Measurements from ENCODE around the gene AK9. TPM values are rescaled to one million over a fixed set of nuclear protein-coding genes. Genes with fewer than 3 reads are reported as not detected.

Gene AK9
- total and polyA plus RNA-seq, 9 donors, result 4.8 to 10.5 (median 6.5) TPM

- WGBS (ENCODE audit: insufficient coverage), result 3% methylated on average over 22 of the region's 48 CpGs
- DNase-seq, result peak; percentile 80
- Histone ChIP-seq H3K4me3 (ENCODE audit: low read length) (peak overlapping the region; percentile 91), H3K27ac (ENCODE audit: low read length) (peak overlapping the region; percentile 93), H3K27me3 (ENCODE audit: control insufficient read depth, insufficient read depth, low read length) (no peaks in the 10 kb centered on the region), H3K4me1 (ENCODE audit: control insufficient read depth, insufficient read depth, low read length) (peaks cover 42% of the 10 kb centered on the region), H3K36me3 (ENCODE audit: control insufficient read depth, insufficient read depth, low read length) (peaks cover 27% of the 10 kb centered on the region), H3K9me3 (replicated peaks; ENCODE audit: control insufficient read depth, low read depth, low read length) (no peaks in the 10 kb centered on the region)
Observed at GRCh38 chr6:109454496-109455436, 236.2 kb downstream of the AK9 start.

- H3K9me3 ChIP-seq (replicated peaks; ENCODE audit: control insufficient read depth, low read depth, low read length), result no peaks in the 10 kb centered on the region
- H3K4me3 ChIP-seq (ENCODE audit: low read length), result peak overlapping the region; percentile 91
- peak overlapping the region; percentile 93 for H3K27ac ChIP-seq (ENCODE audit: low read length)
- WGBS (ENCODE audit: insufficient coverage), result 89% methylated on average over 18 of the region's 27 CpGs
- peaks cover 29% of the 10 kb centered on the region for H3K36me3 ChIP-seq (ENCODE audit: control insufficient read depth, insufficient read depth, low read length)
- peaks cover 42% of the 10 kb centered on the region for H3K4me1 ChIP-seq (ENCODE audit: control insufficient read depth, insufficient read depth, low read length)
- H3K27me3 ChIP-seq (ENCODE audit: control insufficient read depth, insufficient read depth, low read length), result no peaks in the 10 kb centered on the region
- DNase-seq, result peak; percentile 88
Observed at GRCh38 chr6:109453594-109454495, 237.2 kb downstream of the AK9 start.

- no peak for DNase-seq
- H3K36me3 ChIP-seq (ENCODE audit: control insufficient read depth, insufficient read depth, low read length), result peaks cover 35% of the 10 kb centered on the region
- H3K27ac ChIP-seq (ENCODE audit: low read length), result no peak overlapping the region
- H3K27me3 ChIP-seq (ENCODE audit: control insufficient read depth, insufficient read depth, low read length), result no peaks in the 10 kb centered on the region
- H3K4me1 ChIP-seq (ENCODE audit: control insufficient read depth, insufficient read depth, low read length), result peaks cover 44% of the 10 kb centered on the region
- no CpG with 5 or more reads among the region's 2 CpGs for WGBS (ENCODE audit: insufficient coverage)
- H3K9me3 ChIP-seq (replicated peaks; ENCODE audit: control insufficient read depth, low read depth, low read length), result no peaks in the 10 kb centered on the region
- H3K4me3 ChIP-seq (ENCODE audit: low read length), result no peak overlapping the region
Observed at GRCh38 chr6:109453156-109453555, 237.8 kb downstream of the AK9 start.

GRCh38 chr6:109452181-109452580, 238.8 kb downstream of the AK9 start:
- Histone ChIP-seq H3K27me3 (ENCODE audit: control insufficient read depth, insufficient read depth, low read length) (no peaks in the 10 kb centered on the region), H3K36me3 (ENCODE audit: control insufficient read depth, insufficient read depth, low read length) (peaks cover 37% of the 10 kb centered on the region), H3K27ac (ENCODE audit: low read length) (no peak overlapping the region), H3K9me3 (replicated peaks; ENCODE audit: control insufficient read depth, low read depth, low read length) (no peaks in the 10 kb centered on the region), H3K4me3 (ENCODE audit: low read length) (no peak overlapping the region), H3K4me1 (ENCODE audit: control insufficient read depth, insufficient read depth, low read length) (peaks cover 44% of the 10 kb centered on the region)
- DNase-seq, result no peak
- 88% methylated on average over 9 of the region's 9 CpGs for WGBS (ENCODE audit: insufficient coverage)

- no peak overlapping the region for H3K27ac ChIP-seq (ENCODE audit: low read length)
- 93% methylated on average over 5 of the region's 7 CpGs for WGBS (ENCODE audit: insufficient coverage)
Observed at GRCh38 chr6:109451376-109451775, 239.6 kb downstream of the AK9 start.

GRCh38 chr6:109450801-109451200, 240.2 kb downstream of the AK9 start:
- Histone ChIP-seq H3K27me3 (ENCODE audit: control insufficient read depth, insufficient read depth, low read length) (no peaks in the 10 kb centered on the region), H3K9me3 (replicated peaks; ENCODE audit: control insufficient read depth, low read depth, low read length) (no peaks in the 10 kb centered on the region), H3K4me3 (ENCODE audit: low read length) (no peak overlapping the region), H3K4me1 (ENCODE audit: control insufficient read depth, insufficient read depth, low read length) (peaks cover 31% of the 10 kb centered on the region), H3K27ac (ENCODE audit: low read length) (no peak overlapping the region), H3K36me3 (ENCODE audit: control insufficient read depth, insufficient read depth, low read length) (peaks cover 51% of the 10 kb centered on the region)
- DNase-seq, result peak; percentile 21
- no CpG with 5 or more reads among the region's 3 CpGs for WGBS (ENCODE audit: insufficient coverage)

More at GRCh38 chr6:109451376-109451775, 239.6 kb downstream of the AK9 start:
- peaks cover 36% of the 10 kb centered on the region for H3K4me1 ChIP-seq (ENCODE audit: control insufficient read depth, insufficient read depth, low read length)
- no peak for DNase-seq
- H3K4me3 ChIP-seq (ENCODE audit: low read length), result no peak overlapping the region
- no peaks in the 10 kb centered on the region for H3K27me3 ChIP-seq (ENCODE audit: control insufficient read depth, insufficient read depth, low read length)
- no peaks in the 10 kb centered on the region for H3K9me3 ChIP-seq (replicated peaks; ENCODE audit: control insufficient read depth, low read depth, low read length)
- peaks cover 45% of the 10 kb centered on the region for H3K36me3 ChIP-seq (ENCODE audit: control insufficient read depth, insufficient read depth, low read length)

- H3K36me3 ChIP-seq (ENCODE audit: control insufficient read depth, insufficient read depth, low read length), result peaks cover 58% of the 10 kb centered on the region
- H3K27me3 ChIP-seq (ENCODE audit: control insufficient read depth, insufficient read depth, low read length), result no peaks in the 10 kb centered on the region
- H3K9me3 ChIP-seq (replicated peaks; ENCODE audit: control insufficient read depth, low read depth, low read length), result no peaks in the 10 kb centered on the region
- WGBS (ENCODE audit: insufficient coverage), result 88% methylated on average over 16 of the region's 16 CpGs
- peaks cover 29% of the 10 kb centered on the region for H3K4me1 ChIP-seq (ENCODE audit: control insufficient read depth, insufficient read depth, low read length)
- no peak for DNase-seq
- H3K4me3 ChIP-seq (ENCODE audit: low read length), result no peak overlapping the region
- H3K27ac ChIP-seq (ENCODE audit: low read length), result no peak overlapping the region
Observed at GRCh38 chr6:109449795-109450673, 241.0 kb downstream of the AK9 start.

GRCh38 chr6:109449064-109449794, 241.8 kb downstream of the AK9 start:
- Histone ChIP-seq H3K27me3 (ENCODE audit: control insufficient read depth, insufficient read depth, low read length) (no peaks in the 10 kb centered on the region), H3K4me3 (ENCODE audit: low read length) (no peak overlapping the region), H3K36me3 (ENCODE audit: control insufficient read depth, insufficient read depth, low read length) (peaks cover 66% of the 10 kb centered on the region), H3K4me1 (ENCODE audit: control insufficient read depth, insufficient read depth, low read length) (peaks cover 21% of the 10 kb centered on the region), H3K27ac (ENCODE audit: low read length) (no peak overlapping the region), H3K9me3 (replicated peaks; ENCODE audit: control insufficient read depth, low read depth, low read length) (no peaks in the 10 kb centered on the region)
- WGBS (ENCODE audit: insufficient coverage), result 77% methylated on average over 16 of the region's 19 CpGs
- DNase-seq, result no peak

GRCh38 chr6:109448615-109449014, 242.4 kb downstream of the AK9 start:
- Histone ChIP-seq H3K27me3 (ENCODE audit: control insufficient read depth, insufficient read depth, low read length) (no peaks in the 10 kb centered on the region), H3K4me1 (ENCODE audit: control insufficient read depth, insufficient read depth, low read length) (peaks cover 15% of the 10 kb centered on the region), H3K36me3 (ENCODE audit: control insufficient read depth, insufficient read depth, low read length) (peaks cover 73% of the 10 kb centered on the region), H3K9me3 (replicated peaks; ENCODE audit: control insufficient read depth, low read depth, low read length) (no peaks in the 10 kb centered on the region), H3K27ac (ENCODE audit: low read length) (no peak overlapping the region), H3K4me3 (ENCODE audit: low read length) (no peak overlapping the region)
- WGBS (ENCODE audit: insufficient coverage), result 57% methylated on average over 4 of the region's 7 CpGs
- DNase-seq, result no peak
